IPS-11a (cell line): Measurements from ENCODE around the gene ACOX3.

Experiments
- H3K4me3 ChIP-seq: one replicate; pipeline ENCODE4 v1.5.1; 2013; ENCODE audit warnings: low read depth, low read length, control low read depth

ACOX3 gene

GRCh38 chr4:8468746-8469535 is 28.4 kb upstream of the ACOX3 start:
- H3K4me3 ChIP-seq = no peak overlapping the region

- no peak overlapping the region for H3K4me3 ChIP-seq
Measured at GRCh38 chr4:8467016-8467415, 26.5 kb upstream of the ACOX3 start.

GRCh38 chr4:8465615-8466611 is 25.4 kb upstream of the ACOX3 start:
- H3K4me3 ChIP-seq = no peak overlapping the region

GRCh38 chr4:8464381-8464780 is 23.9 kb upstream of the ACOX3 start:
- no peak overlapping the region for H3K4me3 ChIP-seq

- H3K4me3 ChIP-seq = no peak overlapping the region
Measured at GRCh38 chr4:8463811-8464210, 23.3 kb upstream of the ACOX3 start.

GRCh38 chr4:8461616-8462015 is 21.1 kb upstream of the ACOX3 start:
- no peak overlapping the region for H3K4me3 ChIP-seq

GRCh38 chr4:8461086-8461485 is 20.6 kb upstream of the ACOX3 start:
- H3K4me3 ChIP-seq = no peak overlapping the region

- H3K4me3 ChIP-seq = no peak overlapping the region
Measured at GRCh38 chr4:8459867-8460445, 19.4 kb upstream of the ACOX3 start.

- no peak overlapping the region for H3K4me3 ChIP-seq
Measured at GRCh38 chr4:8457646-8458252, 17.2 kb upstream of the ACOX3 start.

GRCh38 chr4:8453957-8454356 is 13.4 kb upstream of the ACOX3 start:
- no peak overlapping the region for H3K4me3 ChIP-seq

GRCh38 chr4:8451440-8452182 is 11.1 kb upstream of the ACOX3 start:
- H3K4me3 ChIP-seq = no peak overlapping the region

- no peak overlapping the region for H3K4me3 ChIP-seq
Measured at GRCh38 chr4:8446122-8446521, 5.6 kb upstream of the ACOX3 start.

- H3K4me3 ChIP-seq = no peak overlapping the region
Measured at GRCh38 chr4:8443801-8444200, 3.3 kb upstream of the ACOX3 start.

- H3K4me3 ChIP-seq = no peak overlapping the region
Measured at GRCh38 chr4:8442596-8443358, 2.3 kb upstream of the ACOX3 start.

- H3K4me3 ChIP-seq = peak overlapping the region; percentile 91
Measured at GRCh38 chr4:8441499-8442091, 1.1 kb upstream of the ACOX3 start.

GRCh38 chr4:8439914-8440491 is 520 bp downstream of the ACOX3 start:
- H3K4me3 ChIP-seq = peak overlapping the region; percentile 91

- no peak overlapping the region for H3K4me3 ChIP-seq
Measured at GRCh38 chr4:8439168-8439567, 1.4 kb downstream of the ACOX3 start.

GRCh38 chr4:8438743-8439142 is 1.8 kb downstream of the ACOX3 start:
- no peak overlapping the region for H3K4me3 ChIP-seq

- H3K4me3 ChIP-seq = no peak overlapping the region
Measured at GRCh38 chr4:8437281-8437680, 3.2 kb downstream of the ACOX3 start.
